ENCODE measurements around the gene KIAA1143.

Gene KIAA1143

GRCh38 chr3:44761424-44762169 is at the start of gene KIAA1143, which contains the start of gene KIF15:
Gene KIAA1143, minus strand, starts transcription at chr3:44761619. Its CDS starts 17 bp downstream, at chr3:44761602.
Gene KIF15, plus strand, starts transcription at chr3:44761794. Its CDS starts 72 bp downstream, at chr3:44761866.
- peak; percentile 95 for DNase-seq

- peak; percentile 0 for DNase-seq
These were observed 44.5 kb upstream of the KIAA1143 start for GRCh38 chr3:44805960-44806359.

GRCh38 chr3:44803298-44803697 is 41.9 kb upstream of the KIAA1143 start:
- DNase-seq: no peak

GRCh38 chr3:44802011-44802410 is 40.6 kb upstream of the KIAA1143 start:
- no peak for DNase-seq

GRCh38 chr3:44795197-44795596 is 33.8 kb upstream of the KIAA1143 start:
- no peak for DNase-seq

GRCh38 chr3:44782891-44783290 is 21.5 kb upstream of the KIAA1143 start:
- peak; percentile 73 for DNase-seq

GRCh38 chr3:44772099-44772442 is 10.7 kb upstream of the KIAA1143 start:
- DNase-seq: no peak

GRCh38 chr3:44771424-44772098 is 10.1 kb upstream of the KIAA1143 start:
- no peak for DNase-seq

GRCh38 chr3:44764248-44764647 is 2.8 kb upstream of the KIAA1143 start:
- DNase-seq: no peak

GRCh38 chr3:44762690-44763089 is 1.3 kb upstream of the KIAA1143 start:
- DNase-seq: no peak

GRCh38 chr3:44762170-44762677 is 805 bp upstream of the KIAA1143 start:
- DNase-seq: peak; percentile 50

- DNase-seq: peak; percentile 4
These were observed 357 bp downstream of the KIAA1143 start for GRCh38 chr3:44761101-44761423.

- DNase-seq: no peak
These were observed 26.7 kb downstream of the KIAA1143 start for GRCh38 chr3:44734646-44735168.

GRCh38 chr3:44729384-44729910 is 32.0 kb downstream of the KIAA1143 start, which contains the start of gene ZNF501:
Gene ZNF501, plus strand, starts transcription at chr3:44729635. Its CDS starts 4,787 bp downstream, at chr3:44734422.
- DNase-seq: peak; percentile 92

GRCh38 chr3:44722103-44722401 is 39.4 kb downstream of the KIAA1143 start:
- DNase-seq: no peak

GRCh38 chr3:44721231-44722102 is 40.0 kb downstream of the KIAA1143 start:
- no peak for DNase-seq

GRCh38 chr3:44712455-44713075 is 48.9 kb downstream of the KIAA1143 start, which contains the start of gene ZNF502:
Gene ZNF502, plus strand, starts transcription at chr3:44712660. Its CDS starts 7,602 bp downstream, at chr3:44720262.
- peak; percentile 74 for DNase-seq
